Suprapubic skin (tissue), 4 donors: ENCODE measurements around the gene VWF.

Experiments used
- EP300 ChIP-seq: sonication (generic); formaldehyde crosslinking; IDR thresholded peaks from one replicate; pipeline ENCODE4 v1.6.1; 2017; ENCODE audit warnings: antibody characterized with exemption
- POLR2A ChIP-seq, 2 donors: fragments of 450-650 bp; IDR thresholded peaks; one replicate each; pipeline ENCODE4 v1.6.1; 2017; ENCODE audit warnings: antibody characterized with exemption in 2 of 2, mild to moderate bottlenecking in 2 of 2, moderate library complexity in 2 of 2
- POLR2AphosphoS5 ChIP-seq, 3 donors: sonication (generic); formaldehyde crosslinking; IDR thresholded peaks; one replicate each; pipeline ENCODE4 v1.6.1; 2017; ENCODE audit warnings: antibody characterized with exemption in 3 of 3
- TF ChIP-seq, protein P1 (sequence below), 2 donors: fragments of 200-600 bp in 1 of 2; fragments of 450-650 bp in 1 of 2; sonication (generic) in 1 of 2; IDR thresholded peaks; one replicate each; pipeline ENCODE4 v1.5.1; 2016 to 2019; ENCODE audit warnings: antibody characterized with exemption in 2 of 2, mild to moderate bottlenecking in 1 of 2, moderate library complexity in 1 of 2

DNA sequence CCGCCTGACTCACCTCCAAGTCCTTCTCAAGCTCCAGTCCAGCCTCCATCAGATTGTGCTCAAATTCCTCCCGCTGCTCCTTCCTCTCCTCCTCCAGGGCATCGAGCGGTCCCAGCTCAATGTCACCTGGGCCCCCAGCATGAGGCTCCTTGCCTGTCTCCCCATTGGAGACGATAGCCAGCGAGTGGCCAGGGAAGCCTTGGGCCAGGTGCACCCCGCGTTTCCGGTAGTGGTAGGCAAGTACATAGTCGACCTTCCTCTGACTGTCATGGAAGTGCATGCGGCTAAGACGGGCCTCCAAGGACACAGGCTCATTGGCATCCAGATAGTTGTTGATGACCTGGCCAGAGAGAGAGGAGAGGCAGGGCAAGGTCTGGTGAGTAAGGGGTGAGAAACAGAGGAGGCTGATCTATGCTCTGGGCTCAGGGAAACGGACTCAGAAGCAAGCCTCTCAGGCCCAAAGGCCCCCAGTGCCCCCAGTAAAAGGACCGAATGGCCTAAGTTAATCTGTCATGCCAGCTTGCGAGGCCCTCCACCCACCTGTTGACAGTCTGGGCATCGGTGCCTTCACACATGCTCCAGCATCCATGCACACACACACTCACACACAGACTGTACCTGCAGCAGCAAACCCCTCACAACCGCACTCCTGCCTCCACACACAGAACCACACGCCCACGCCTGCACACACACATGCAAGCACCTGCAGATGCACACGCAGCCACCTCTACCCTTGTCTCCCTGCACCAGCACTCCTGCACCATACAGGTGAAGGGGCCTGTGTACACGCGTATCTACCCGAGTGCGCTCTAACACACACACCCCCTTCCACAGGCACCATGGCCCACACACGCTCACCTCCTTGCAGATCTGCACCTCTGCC lies 203.2 kb downstream of the VWF start:
- TF ChIP-seq EP300 (no peak), POLR2A (IDR thresholded peaks at IDR 0.05) (no peak), POLR2AphosphoS5 (IDR thresholded peaks at IDR 0.05) (no peak)
- TF ChIP-seq, protein P1, sequence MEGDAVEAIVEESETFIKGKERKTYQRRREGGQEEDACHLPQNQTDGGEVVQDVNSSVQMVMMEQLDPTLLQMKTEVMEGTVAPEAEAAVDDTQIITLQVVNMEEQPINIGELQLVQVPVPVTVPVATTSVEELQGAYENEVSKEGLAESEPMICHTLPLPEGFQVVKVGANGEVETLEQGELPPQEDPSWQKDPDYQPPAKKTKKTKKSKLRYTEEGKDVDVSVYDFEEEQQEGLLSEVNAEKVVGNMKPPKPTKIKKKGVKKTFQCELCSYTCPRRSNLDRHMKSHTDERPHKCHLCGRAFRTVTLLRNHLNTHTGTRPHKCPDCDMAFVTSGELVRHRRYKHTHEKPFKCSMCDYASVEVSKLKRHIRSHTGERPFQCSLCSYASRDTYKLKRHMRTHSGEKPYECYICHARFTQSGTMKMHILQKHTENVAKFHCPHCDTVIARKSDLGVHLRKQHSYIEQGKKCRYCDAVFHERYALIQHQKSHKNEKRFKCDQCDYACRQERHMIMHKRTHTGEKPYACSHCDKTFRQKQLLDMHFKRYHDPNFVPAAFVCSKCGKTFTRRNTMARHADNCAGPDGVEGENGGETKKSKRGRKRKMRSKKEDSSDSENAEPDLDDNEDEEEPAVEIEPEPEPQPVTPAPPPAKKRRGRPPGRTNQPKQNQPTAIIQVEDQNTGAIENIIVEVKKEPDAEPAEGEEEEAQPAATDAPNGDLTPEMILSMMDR (IDR thresholded peaks at IDR 0.05) = no peak
